Right atrium auricular region (tissue), 2 donors: Measurements from ENCODE around the gene P2RX1. TPM values are rescaled to one million over a fixed set of nuclear protein-coding genes. Genes with fewer than 3 reads are reported as not detected.
"Not testable (repeated sequence)": the region's sequence is repeated elsewhere in the genome, so short reads cannot be mapped to it uniquely, and the experiment has no call there.

Experiments
- DNase-seq: peaks from one replicate; pipeline ENCODE4 v3.0.0-alpha.2; 2019; ENCODE audit warnings: low spot score
- H3K27ac ChIP-seq, 2 donors: fragments of 200-600 bp; sonication (generic); 1 replicate in 1 of 2; 2 replicates in 1 of 2; pipeline ENCODE4 v1.5.1; 2016 to 2019
- H3K27me3 ChIP-seq, 2 donors: fragments of 200-600 bp; sonication (generic); one replicate each; pipeline versions ENCODE4 v1.5.1 to v1.6.0; 2017 to 2019
- H3K36me3 ChIP-seq: fragments of 200-600 bp; sonication (generic); one replicate; pipeline ENCODE4 v1.5.1; 2016
- H3K4me1 ChIP-seq, 2 donors: fragments of 200-600 bp; sonication (generic); one replicate each; pipeline versions ENCODE4 v1.5.1 to v1.6.0; 2017 to 2019
- H3K4me3 ChIP-seq, 2 donors: fragments of 200-600 bp; sonication (generic); 1 replicate in 1 of 2; 2 replicates in 1 of 2; pipeline ENCODE4 v1.5.1; 2017 to 2019; ENCODE audit warnings: mild to moderate bottlenecking in 1 of 2, moderate library complexity in 1 of 2
- H3K9me3 ChIP-seq, 2 donors: fragments of 200-600 bp; sonication (generic); one replicate each; pipeline ENCODE4 v1.5.1; 2019
- total RNA-seq, 2 donors: library from RNA; depleted of rRNA; stranded (reverse); fragments of >200 nt; gene quantifications; one replicate each; pipeline ENCODE4 v1.1.0, GENCODE V29; 2016
- TF ChIP-seq, protein P1 (sequence below), 2 donors: fragments of 200-600 bp; sonication (generic); IDR thresholded peaks; one replicate each; pipeline ENCODE4 v1.5.1; 2019; ENCODE audit warnings: antibody characterized with exemption in 2 of 2

P2RX1 gene
- total RNA-seq, 2 donors from 2014 or later, result 0.85 to 2.8 TPM

DNA sequence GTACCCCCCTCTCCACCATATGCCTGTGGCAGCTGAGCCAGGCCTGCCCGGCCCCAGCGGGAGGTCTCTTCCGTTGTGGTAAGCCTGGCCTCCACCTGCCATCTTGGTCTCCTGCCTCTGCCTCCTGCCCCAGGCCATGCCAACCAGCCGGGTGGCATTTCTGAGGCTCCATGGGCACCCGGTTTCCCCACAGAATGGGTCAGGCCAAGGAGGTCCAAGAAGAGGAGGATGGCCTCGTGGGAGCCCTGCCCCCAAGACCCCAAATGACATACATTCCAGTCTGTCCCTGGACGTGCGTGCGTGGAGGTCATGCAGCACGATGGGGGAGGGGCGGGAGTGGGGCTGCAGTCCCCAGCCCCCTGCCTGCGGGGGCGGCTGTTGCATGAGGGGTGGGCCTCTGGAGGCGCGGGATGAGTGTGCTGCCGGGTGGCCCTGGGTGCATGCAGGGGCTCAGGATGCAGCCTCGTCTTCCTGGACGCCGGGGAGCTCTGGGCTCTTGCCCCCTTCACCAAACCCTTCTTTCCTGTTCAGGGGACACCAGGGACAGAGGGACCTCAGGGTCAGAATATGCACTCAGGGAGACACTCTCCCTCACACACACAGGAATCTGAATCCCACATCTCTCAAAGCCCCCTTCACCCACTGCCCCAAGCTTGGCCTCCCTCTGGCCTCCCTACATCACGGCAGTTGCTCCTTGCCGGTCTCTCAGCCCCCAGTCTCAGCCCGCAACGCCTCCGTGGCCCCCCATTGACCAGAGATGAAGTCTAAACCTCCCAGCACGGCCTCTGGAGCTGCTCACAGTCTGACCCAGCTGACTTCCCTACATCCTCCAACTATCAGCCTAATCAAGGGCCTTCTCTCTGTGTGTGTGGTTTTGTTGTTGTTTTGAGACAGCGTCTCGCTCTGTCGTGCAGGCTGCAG lies 54.2 kb downstream of the P2RX1 start:
- H3K27me3 ChIP-seq, result no peaks in the 10 kb centered on the region
- no peak overlapping the region for H3K4me3 ChIP-seq
- DNase-seq, result no peak
- H3K27ac ChIP-seq, result no peak overlapping the region
- H3K9me3 ChIP-seq, result no peaks in the 10 kb centered on the region
- TF ChIP-seq, protein P1, sequence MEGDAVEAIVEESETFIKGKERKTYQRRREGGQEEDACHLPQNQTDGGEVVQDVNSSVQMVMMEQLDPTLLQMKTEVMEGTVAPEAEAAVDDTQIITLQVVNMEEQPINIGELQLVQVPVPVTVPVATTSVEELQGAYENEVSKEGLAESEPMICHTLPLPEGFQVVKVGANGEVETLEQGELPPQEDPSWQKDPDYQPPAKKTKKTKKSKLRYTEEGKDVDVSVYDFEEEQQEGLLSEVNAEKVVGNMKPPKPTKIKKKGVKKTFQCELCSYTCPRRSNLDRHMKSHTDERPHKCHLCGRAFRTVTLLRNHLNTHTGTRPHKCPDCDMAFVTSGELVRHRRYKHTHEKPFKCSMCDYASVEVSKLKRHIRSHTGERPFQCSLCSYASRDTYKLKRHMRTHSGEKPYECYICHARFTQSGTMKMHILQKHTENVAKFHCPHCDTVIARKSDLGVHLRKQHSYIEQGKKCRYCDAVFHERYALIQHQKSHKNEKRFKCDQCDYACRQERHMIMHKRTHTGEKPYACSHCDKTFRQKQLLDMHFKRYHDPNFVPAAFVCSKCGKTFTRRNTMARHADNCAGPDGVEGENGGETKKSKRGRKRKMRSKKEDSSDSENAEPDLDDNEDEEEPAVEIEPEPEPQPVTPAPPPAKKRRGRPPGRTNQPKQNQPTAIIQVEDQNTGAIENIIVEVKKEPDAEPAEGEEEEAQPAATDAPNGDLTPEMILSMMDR (IDR thresholded peaks at IDR 0.05), result no peak
- H3K36me3 ChIP-seq, result peaks cover 9% of the 10 kb centered on the region
- peaks cover 0 to 12% of the 10 kb centered on the region in 2 donors for H3K4me1 ChIP-seq

DNA sequence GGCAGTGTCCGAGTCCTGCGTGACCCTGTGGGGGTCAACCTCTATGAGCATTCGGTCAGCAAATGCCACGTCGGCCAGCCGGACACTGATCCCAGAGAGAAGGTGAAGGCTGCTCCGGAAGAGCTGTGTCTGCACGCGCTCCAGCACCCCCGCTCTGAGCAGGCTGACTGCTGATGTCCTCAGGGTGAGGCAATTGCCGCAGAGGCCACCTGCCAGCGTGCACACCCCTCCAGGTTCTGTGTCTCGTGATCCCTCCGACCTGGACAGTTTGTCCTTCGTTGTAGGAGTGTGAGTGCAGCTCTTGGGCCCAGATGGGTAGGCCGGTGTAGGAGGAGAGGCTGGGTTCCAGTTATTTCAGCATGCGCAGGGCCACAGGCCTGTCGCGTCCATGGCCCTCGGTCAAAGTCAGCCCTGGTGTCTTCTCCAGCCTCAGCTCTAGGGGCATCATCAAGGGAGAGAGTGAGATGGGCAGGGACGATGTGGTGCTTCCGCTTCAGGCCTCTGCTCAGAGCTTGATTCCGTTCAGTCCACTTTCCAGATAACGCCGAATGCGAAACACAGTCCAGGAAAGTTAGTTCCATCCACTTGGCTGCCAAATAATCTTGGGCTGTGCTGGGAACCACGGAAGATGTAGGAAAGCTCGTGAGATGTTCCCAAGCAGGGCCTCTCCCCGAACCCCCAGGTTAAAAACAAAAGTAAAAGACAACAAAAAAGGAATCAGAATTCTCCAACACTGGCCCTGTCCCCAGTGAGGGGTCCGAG lies 55.1 kb downstream of the P2RX1 start:
- no peak for DNase-seq

DNA sequence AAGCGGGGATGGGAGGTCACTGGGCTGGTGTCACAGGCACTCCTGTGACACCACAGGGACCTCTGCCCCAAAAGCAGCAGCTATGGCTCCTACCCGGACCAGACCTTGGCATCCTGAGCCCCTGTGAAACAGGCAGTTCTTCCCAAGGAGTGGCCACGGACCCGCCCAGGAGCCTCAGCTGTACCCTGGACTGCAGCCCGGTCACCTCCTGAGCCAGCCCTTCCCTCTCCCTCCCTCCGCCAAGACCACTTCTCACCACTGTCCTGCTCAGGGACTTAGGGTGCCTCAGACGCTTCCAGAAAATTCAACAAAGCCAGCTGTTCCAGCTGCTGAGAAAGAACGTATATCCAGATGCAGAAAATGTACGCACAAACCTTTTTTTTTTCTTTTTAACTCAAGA lies 56.3 kb downstream of the P2RX1 start:
- TF ChIP-seq, protein P1 (IDR thresholded peaks at IDR 0.05), result no peak
- no peak for DNase-seq

More for the DNA sequence above, 55.1 kb downstream of the P2RX1 start:
- Histone ChIP-seq H3K27ac (no peak overlapping the region), H3K27me3 (no peaks in the 10 kb centered on the region), H3K9me3 (no peaks in the 10 kb centered on the region), H3K4me1 (peaks cover 0 to 12% of the 10 kb centered on the region in 2 donors), H3K36me3 (peaks cover 9% of the 10 kb centered on the region), H3K4me3 (no peak overlapping the region)
- TF ChIP-seq, protein P1 (IDR thresholded peaks at IDR 0.05), result no peak

DNA sequence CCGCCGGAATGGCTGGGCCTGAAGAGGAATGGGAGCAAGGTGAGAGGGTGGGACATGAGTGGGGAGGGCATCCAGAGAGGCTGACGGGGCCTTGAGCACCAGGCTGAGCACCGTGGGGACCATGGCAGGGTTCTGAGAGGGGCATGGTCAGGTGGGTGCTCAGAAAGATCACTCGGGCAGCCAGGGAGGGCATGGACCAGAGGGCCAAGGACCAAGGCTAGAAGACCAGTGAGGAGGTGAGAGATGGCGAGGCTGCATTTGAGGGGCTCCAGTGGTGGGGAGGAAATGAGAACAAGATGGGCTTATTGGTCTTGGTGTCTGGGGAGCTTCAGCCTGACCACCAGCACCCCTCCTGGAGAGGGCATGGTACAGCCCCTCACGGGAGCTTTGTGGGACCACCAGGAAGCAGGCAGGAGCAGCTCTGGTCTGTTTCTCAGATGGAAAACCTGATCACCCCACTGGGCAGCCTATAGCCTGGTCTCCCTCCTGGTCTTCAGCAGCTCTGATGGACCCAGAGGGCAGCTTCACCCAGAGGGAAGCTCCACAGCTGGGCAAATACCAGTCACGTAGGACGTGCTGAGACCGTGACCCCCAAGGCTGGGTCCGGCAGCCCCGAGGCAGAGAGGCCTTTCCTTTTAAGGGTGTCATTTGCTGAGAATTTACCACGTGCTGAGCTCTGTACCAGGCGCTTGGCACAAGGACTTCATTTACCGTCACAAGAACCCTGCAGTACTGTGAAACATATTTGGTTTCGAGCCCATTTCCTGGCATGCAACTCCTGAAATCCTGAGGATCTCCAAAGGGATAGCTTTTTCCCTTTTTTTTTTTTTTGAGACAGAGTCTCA lies 58.8 kb downstream of the P2RX1 start:
- H3K9me3 ChIP-seq, result no peaks in the 10 kb centered on the region
- H3K27me3 ChIP-seq, result no peaks in the 10 kb centered on the region
- H3K4me1 ChIP-seq, result no peaks in the 10 kb centered on the region
- no peak overlapping the region for H3K4me3 ChIP-seq
- H3K27ac ChIP-seq, result no peak overlapping the region
- DNase-seq, result no peak
- peaks cover 9% of the 10 kb centered on the region for H3K36me3 ChIP-seq
- TF ChIP-seq, protein P1 (IDR thresholded peaks at IDR 0.05), result no peak

More for the DNA sequence above, 56.3 kb downstream of the P2RX1 start:
- H3K4me1 ChIP-seq, result peaks cover 0 to 4% of the 10 kb centered on the region in 2 donors
- H3K36me3 ChIP-seq, result peaks cover 9% of the 10 kb centered on the region
- H3K4me3 ChIP-seq, result no peak overlapping the region
- H3K27me3 ChIP-seq, result no peaks in the 10 kb centered on the region
- no peaks in the 10 kb centered on the region for H3K9me3 ChIP-seq
- no peak overlapping the region for H3K27ac ChIP-seq

DNA sequence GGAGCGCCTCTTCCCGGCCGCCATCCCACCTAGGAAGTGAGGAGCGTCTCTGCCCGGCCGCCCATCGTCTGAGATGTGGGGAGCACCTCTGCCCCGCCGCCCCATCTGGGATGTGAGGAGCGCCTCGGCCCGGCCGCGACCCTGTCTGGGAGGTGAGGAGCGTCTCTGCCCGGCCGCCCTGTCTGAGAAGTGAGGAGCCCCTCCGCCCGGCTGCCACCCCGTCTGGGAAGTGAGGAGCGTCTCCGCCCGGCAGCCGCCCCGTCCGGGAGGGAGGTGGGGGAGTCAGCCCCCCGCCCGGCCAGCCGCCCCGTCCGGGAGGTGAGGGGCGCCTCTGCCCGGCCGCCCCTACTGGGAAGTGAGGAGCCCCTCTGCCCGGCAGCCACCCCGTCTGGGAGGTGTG lies 62.1 kb downstream of the P2RX1 start:
- not testable (repeated sequence) for H3K27me3 ChIP-seq, H3K4me1 ChIP-seq, H3K36me3 ChIP-seq

More for the DNA sequence above, 62.1 kb downstream of the P2RX1 start:
- not testable (repeated sequence) for H3K9me3 ChIP-seq, DNase-seq, H3K4me3 ChIP-seq, H3K27ac ChIP-seq
